ENCODE data around the gene ST6GALNAC4.

Gene ST6GALNAC4

DNA sequence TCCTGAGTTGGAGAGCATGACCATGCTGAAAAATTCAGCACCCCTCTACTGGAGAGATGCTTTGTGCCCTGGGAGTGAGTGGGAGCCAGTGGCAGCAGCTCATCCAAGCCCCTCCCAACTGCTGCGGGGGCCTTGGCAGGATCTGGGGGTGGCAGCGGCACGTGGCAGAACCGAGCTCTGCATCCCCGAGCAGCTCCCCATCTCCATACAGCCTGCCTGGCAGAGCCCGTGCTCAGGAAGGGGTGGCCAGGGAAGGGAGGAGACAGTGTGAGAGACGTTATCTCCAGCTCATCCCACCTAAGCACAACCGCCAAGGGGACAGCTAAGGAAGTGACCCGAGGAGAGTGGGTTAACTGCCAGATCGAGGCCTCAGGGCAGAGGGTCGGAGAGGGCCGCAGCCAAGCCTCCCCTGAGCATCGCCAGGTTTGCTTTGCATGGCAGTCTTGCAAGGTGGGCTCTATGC lies 38.0 kb upstream of the ST6GALNAC4 start:
- WGBS, 2 donors (ENCODE audit: extremely low coverage in 2 of 2, insufficient read length in 2 of 2, insufficient replicate concordance in 1 of 2): no CpG with 5 or more reads among the region's 13 CpGs
- Histone ChIP-seq H4K8ac (ENCODE audit: low read depth, low read length) (no peak overlapping the region), H3K9me3 (replicated peaks in 1 of 2; ENCODE audit: control insufficient read depth in 2 of 2, insufficient read depth in 1 of 2, low read depth in 1 of 2, low read length in 2 of 2) (no peaks in the 10 kb centered on the region), H3K18ac (ENCODE audit: low read length) (peak overlapping the region; percentile 46), H3K79me1 (ENCODE audit: low read depth, low read length) (peaks cover 9% of the 10 kb centered on the region), H2BK120ac (ENCODE audit: low read depth, low read length) (no peak overlapping the region), H3K4me1 (ENCODE audit: control insufficient read depth in 2 of 2, insufficient read depth in 1 of 2, low read depth in 1 of 2, low read length in 2 of 2) (peaks cover 16 to 17% of the 10 kb centered on the region in 2 donors), H3K36me3 (replicated peaks in 1 of 2; ENCODE audit: control insufficient read depth in 2 of 2, insufficient read depth in 2 of 2, low read length in 2 of 2) (peaks cover 0 to 6% of the 10 kb centered on the region in 2 donors), H3K9ac (ENCODE audit: low read depth, low read length, poor library complexity) (peak overlapping the region; percentile 50), H2BK15ac (ENCODE audit: low read length) (peak overlapping the region; percentile 37), H3K4me2 (ENCODE audit: insufficient read depth, low read length, poor library complexity, severe bottlenecking) (no peak overlapping the region), H2BK12ac (ENCODE audit: low read length) (no peak overlapping the region), H2BK5ac (ENCODE audit: low read length) (peak overlapping the region; percentile 14), H2AFZ (ENCODE audit: low read length) (no peak overlapping the region), H3K27ac (replicated peaks; ENCODE audit: low read length) (no peak overlapping the region), H3K27me3 (ENCODE audit: control insufficient read depth in 3 of 3, insufficient read depth in 3 of 3, low read depth in 1 of 3, low read length in 3 of 3) (no peaks in the 10 kb centered on the region), H3K23ac (ENCODE audit: low read depth, low read length, poor library complexity) (no peak overlapping the region), H2AK5ac (ENCODE audit: low read depth, low read length) (peak overlapping the region; percentile 67), H3K4me3 (ENCODE audit: low read length in 2 of 2) (no peak overlapping the region), H4K91ac (ENCODE audit: low read depth, low read length, poor library complexity) (no peak overlapping the region), H3K4ac (ENCODE audit: low read length) (no peak overlapping the region), H3K14ac (ENCODE audit: low read length) (no peak overlapping the region)
- DNase-seq (ENCODE audit: low spot score): no peak

DNA sequence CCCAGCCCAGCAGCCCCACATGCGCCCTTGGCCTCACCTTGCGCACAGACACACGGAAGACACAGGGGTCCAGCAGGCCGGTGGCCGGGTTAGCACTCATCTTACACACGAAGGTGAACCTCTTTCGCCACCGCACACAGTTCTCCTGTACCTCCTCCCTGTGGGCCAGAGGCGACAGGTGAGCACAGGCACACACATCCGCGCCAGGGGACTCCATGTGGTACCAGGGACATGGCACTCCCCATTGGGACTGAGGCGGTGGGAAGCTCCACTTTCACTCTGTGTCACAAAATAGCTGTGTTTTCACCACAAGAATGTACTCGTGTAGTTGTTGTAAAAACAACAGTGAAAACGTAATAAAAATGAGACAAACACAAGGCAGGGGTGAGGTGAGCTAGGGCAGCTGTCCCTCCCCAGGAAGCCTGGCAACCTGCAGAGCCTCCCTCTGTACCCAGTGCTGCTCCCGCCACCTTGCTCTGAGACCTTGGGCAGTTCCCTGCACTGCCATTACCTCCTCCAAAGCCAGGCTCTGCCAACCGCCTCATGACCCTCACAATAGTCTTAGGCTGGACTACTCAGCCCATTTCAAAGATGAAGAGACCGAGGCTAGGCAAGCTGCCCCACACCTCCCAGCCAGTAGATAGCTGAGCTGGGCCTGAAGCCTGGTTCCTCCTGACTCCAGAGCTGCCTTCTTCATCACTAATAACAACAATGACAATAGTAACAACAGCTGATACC lies 37.1 kb upstream of the ST6GALNAC4 start:
- H3K9ac ChIP-seq (ENCODE audit: low read depth, low read length, poor library complexity): no peak overlapping the region
- DNase-seq (ENCODE audit: low spot score): no peak
- no peak overlapping the region for H3K4ac ChIP-seq (ENCODE audit: low read length)
- H2AFZ ChIP-seq (ENCODE audit: low read length): no peak overlapping the region
- no peak overlapping the region for H2BK5ac ChIP-seq (ENCODE audit: low read length)
- no peak overlapping the region for H2AK5ac ChIP-seq (ENCODE audit: low read depth, low read length)
- H2BK120ac ChIP-seq (ENCODE audit: low read depth, low read length): no peak overlapping the region
- no peak overlapping the region for H3K23ac ChIP-seq (ENCODE audit: low read depth, low read length, poor library complexity)
- H3K27ac ChIP-seq (replicated peaks; ENCODE audit: low read length): no peak overlapping the region
- H3K9me3 ChIP-seq (replicated peaks in 1 of 2; ENCODE audit: control insufficient read depth in 2 of 2, insufficient read depth in 1 of 2, low read depth in 1 of 2, low read length in 2 of 2): no peaks in the 10 kb centered on the region
- no peak overlapping the region for H3K14ac ChIP-seq (ENCODE audit: low read length)
- H2BK15ac ChIP-seq (ENCODE audit: low read length): no peak overlapping the region
- no peak overlapping the region for H3K4me3 ChIP-seq (ENCODE audit: low read length in 2 of 2)
- H3K27me3 ChIP-seq (ENCODE audit: control insufficient read depth in 3 of 3, insufficient read depth in 3 of 3, low read depth in 1 of 3, low read length in 3 of 3): no peaks in the 10 kb centered on the region
- H4K8ac ChIP-seq (ENCODE audit: low read depth, low read length): no peak overlapping the region
- H3K18ac ChIP-seq (ENCODE audit: low read length): peak overlapping the region; percentile 40
- whole genome bisulfite sequencing, 2 donors (ENCODE audit: extremely low coverage in 2 of 2, insufficient read length in 2 of 2, insufficient replicate concordance in 1 of 2): no CpG with 5 or more reads among the region's 17 CpGs
- H3K4me2 ChIP-seq (ENCODE audit: insufficient read depth, low read length, poor library complexity, severe bottlenecking): no peak overlapping the region
- peaks cover 0 to 7% of the 10 kb centered on the region in 2 donors for H3K36me3 ChIP-seq (replicated peaks in 1 of 2; ENCODE audit: control insufficient read depth in 2 of 2, insufficient read depth in 2 of 2, low read length in 2 of 2)
- peaks cover 11% of the 10 kb centered on the region for H3K79me1 ChIP-seq (ENCODE audit: low read depth, low read length)
- no peak overlapping the region for H2BK12ac ChIP-seq (ENCODE audit: low read length)
- H3K4me1 ChIP-seq (ENCODE audit: control insufficient read depth in 2 of 2, insufficient read depth in 1 of 2, low read depth in 1 of 2, low read length in 2 of 2): peaks cover 19 to 20% of the 10 kb centered on the region in 2 donors
- H4K91ac ChIP-seq (ENCODE audit: low read depth, low read length, poor library complexity): no peak overlapping the region

DNA sequence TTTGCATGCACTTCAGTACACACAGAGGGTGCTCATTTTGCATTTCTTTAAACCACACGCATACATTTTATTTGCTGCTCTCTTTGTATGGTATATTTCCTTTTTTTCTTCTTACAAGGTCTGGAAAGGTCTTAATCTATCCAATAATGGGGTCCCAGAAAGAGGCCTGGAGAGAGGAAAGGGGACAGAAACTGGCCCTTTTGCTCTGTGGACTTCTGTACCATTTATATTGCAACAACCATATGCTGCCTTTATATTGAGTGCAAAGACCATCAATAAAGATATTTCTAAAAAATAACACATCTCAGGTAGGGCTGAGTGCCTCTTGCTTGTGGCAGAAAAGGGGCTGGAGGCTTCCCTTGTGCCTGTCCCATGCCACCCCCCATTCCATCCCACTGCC lies 36.3 kb upstream of the ST6GALNAC4 start:
- H3K4me2 ChIP-seq (ENCODE audit: insufficient read depth, low read length, poor library complexity, severe bottlenecking): no peak overlapping the region
- no peaks in the 10 kb centered on the region for H3K9me3 ChIP-seq (replicated peaks in 1 of 2; ENCODE audit: control insufficient read depth in 2 of 2, insufficient read depth in 1 of 2, low read depth in 1 of 2, low read length in 2 of 2)
- H4K8ac ChIP-seq (ENCODE audit: low read depth, low read length): no peak overlapping the region
- DNase-seq (ENCODE audit: low spot score): no peak
- H3K36me3 ChIP-seq (replicated peaks in 1 of 2; ENCODE audit: control insufficient read depth in 2 of 2, insufficient read depth in 2 of 2, low read length in 2 of 2): peaks cover under 1 to 13% of the 10 kb centered on the region in 2 donors
- no peak overlapping the region for H3K18ac ChIP-seq (ENCODE audit: low read length)
- H3K79me1 ChIP-seq (ENCODE audit: low read depth, low read length): peaks cover 11% of the 10 kb centered on the region
- no peak overlapping the region for H2BK5ac ChIP-seq (ENCODE audit: low read length)
- H3K27me3 ChIP-seq (ENCODE audit: control insufficient read depth in 3 of 3, insufficient read depth in 3 of 3, low read depth in 1 of 3, low read length in 3 of 3): no peaks in the 10 kb centered on the region
- no peak overlapping the region for H2BK12ac ChIP-seq (ENCODE audit: low read length)
- peak overlapping the region in 1 of 2 donors; percentile 16 for H3K4me3 ChIP-seq (ENCODE audit: low read length in 2 of 2)
- H3K14ac ChIP-seq (ENCODE audit: low read length): no peak overlapping the region
- no peak overlapping the region for H2BK120ac ChIP-seq (ENCODE audit: low read depth, low read length)
- no peak overlapping the region for H3K23ac ChIP-seq (ENCODE audit: low read depth, low read length, poor library complexity)
- H2BK15ac ChIP-seq (ENCODE audit: low read length): no peak overlapping the region
- H3K9ac ChIP-seq (ENCODE audit: low read depth, low read length, poor library complexity): no peak overlapping the region
- no CpG with 5 or more reads among the region's 1 CpG for WGBS, 2 donors (ENCODE audit: extremely low coverage in 2 of 2, insufficient read length in 2 of 2, insufficient replicate concordance in 1 of 2)
- H2AK5ac ChIP-seq (ENCODE audit: low read depth, low read length): no peak overlapping the region
- no peak overlapping the region for H2AFZ ChIP-seq (ENCODE audit: low read length)
- no peak overlapping the region for H3K27ac ChIP-seq (replicated peaks; ENCODE audit: low read length)
- H3K4me1 ChIP-seq (ENCODE audit: control insufficient read depth in 2 of 2, insufficient read depth in 1 of 2, low read depth in 1 of 2, low read length in 2 of 2): peaks cover 19 to 20% of the 10 kb centered on the region in 2 donors
- H4K91ac ChIP-seq (ENCODE audit: low read depth, low read length, poor library complexity): no peak overlapping the region
- H3K4ac ChIP-seq (ENCODE audit: low read length): no peak overlapping the region

DNA sequence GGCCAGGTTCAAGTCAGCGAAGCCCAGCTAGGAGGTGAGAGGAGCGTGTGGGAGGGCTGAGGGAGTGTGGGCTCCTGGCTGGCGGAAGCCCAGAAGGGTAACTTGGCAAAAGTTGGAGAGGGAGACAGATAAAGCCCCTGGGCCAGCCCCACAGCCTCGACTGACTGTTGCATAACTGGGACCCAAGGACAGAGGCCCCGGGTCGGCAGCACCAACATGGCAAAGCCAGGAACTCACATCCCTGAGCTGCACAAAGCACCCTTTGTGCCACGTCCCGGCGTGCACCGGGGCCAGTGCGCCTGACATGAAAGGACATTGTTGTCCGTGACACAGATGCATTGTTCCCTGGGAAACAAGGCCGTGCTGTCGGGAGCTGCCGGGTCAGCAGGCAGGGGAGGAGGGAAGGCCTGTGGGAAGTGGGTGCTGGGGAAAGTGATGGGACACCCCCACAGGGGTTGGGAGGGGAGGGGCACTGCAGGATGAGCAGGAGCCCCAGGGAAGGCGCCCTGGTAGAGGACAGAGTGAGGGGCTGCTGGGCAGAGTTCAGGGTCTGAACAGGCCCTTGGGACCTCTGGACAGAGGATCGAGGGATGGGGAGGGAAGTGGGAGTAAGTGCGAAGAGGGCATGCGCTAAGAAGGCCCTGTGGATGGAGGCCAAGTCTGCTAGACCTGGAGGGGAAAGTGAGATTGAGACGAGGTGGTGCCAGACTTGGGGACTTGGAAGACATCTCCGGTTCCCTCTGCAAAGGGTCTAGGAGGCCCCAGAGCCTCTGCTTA lies 33.9 kb upstream of the ST6GALNAC4 start:
- H3K14ac ChIP-seq (ENCODE audit: low read length): no peak overlapping the region
- peak overlapping the region; percentile 10 for H3K9ac ChIP-seq (ENCODE audit: low read depth, low read length, poor library complexity)
- H3K9me3 ChIP-seq (replicated peaks in 1 of 2; ENCODE audit: control insufficient read depth in 2 of 2, insufficient read depth in 1 of 2, low read depth in 1 of 2, low read length in 2 of 2): no peaks in the 10 kb centered on the region
- DNase-seq (ENCODE audit: low spot score): peak; percentile 55
- peak overlapping the region; percentile 87 for H2AK5ac ChIP-seq (ENCODE audit: low read depth, low read length)
- peak overlapping the region in 1 of 2 donors; percentile 18 for H3K4me3 ChIP-seq (ENCODE audit: low read length in 2 of 2)
- no peak overlapping the region for H3K4ac ChIP-seq (ENCODE audit: low read length)
- H3K4me1 ChIP-seq (ENCODE audit: control insufficient read depth in 2 of 2, insufficient read depth in 1 of 2, low read depth in 1 of 2, low read length in 2 of 2): peaks cover 17 to 22% of the 10 kb centered on the region in 2 donors
- H3K23ac ChIP-seq (ENCODE audit: low read depth, low read length, poor library complexity): no peak overlapping the region
- peak overlapping the region; percentile 59 for H3K27ac ChIP-seq (replicated peaks; ENCODE audit: low read length)
- peak overlapping the region; percentile 21 for H2BK5ac ChIP-seq (ENCODE audit: low read length)
- H4K91ac ChIP-seq (ENCODE audit: low read depth, low read length, poor library complexity): no peak overlapping the region
- peak overlapping the region; percentile 91 for H3K18ac ChIP-seq (ENCODE audit: low read length)
- H2BK12ac ChIP-seq (ENCODE audit: low read length): peak overlapping the region; percentile 59
- H4K8ac ChIP-seq (ENCODE audit: low read depth, low read length): no peak overlapping the region
- WGBS, 2 donors (ENCODE audit: extremely low coverage in 2 of 2, insufficient read length in 2 of 2, insufficient replicate concordance in 1 of 2): no CpG with 5 or more reads among the region's 21 CpGs
- H2BK120ac ChIP-seq (ENCODE audit: low read depth, low read length): no peak overlapping the region
- peak overlapping the region; percentile 2 for H2AFZ ChIP-seq (ENCODE audit: low read length)
- H3K36me3 ChIP-seq (replicated peaks in 1 of 2; ENCODE audit: control insufficient read depth in 2 of 2, insufficient read depth in 2 of 2, low read length in 2 of 2): peaks cover 3 to 24% of the 10 kb centered on the region in 2 donors
- peaks cover 8% of the 10 kb centered on the region for H3K79me1 ChIP-seq (ENCODE audit: low read depth, low read length)
- peak overlapping the region; percentile 60 for H2BK15ac ChIP-seq (ENCODE audit: low read length)
- peak overlapping the region; percentile 13 for H3K4me2 ChIP-seq (ENCODE audit: insufficient read depth, low read length, poor library complexity, severe bottlenecking)
- H3K27me3 ChIP-seq (ENCODE audit: control insufficient read depth in 3 of 3, insufficient read depth in 3 of 3, low read depth in 1 of 3, low read length in 3 of 3): no peaks in the 10 kb centered on the region
